BJ (cell line): ENCODE data around the gene IGSF22. TPM values are rescaled to one million over a fixed set of nuclear protein-coding genes. Genes with fewer than 3 reads are reported as not detected.

Source experiments
- CTCF ChIA-PET: fragments of 350-600 bp; formaldehyde crosslinking; extraction: SDS; loops from one replicate; lab custom pipeline; 2021; ENCODE audit warnings: antibody characterized with exemption, inconsistent platforms; lab: Yijun Ruan, JAX
- POLR2A ChIA-PET: fragments of 300-600 bp; sonication (Branson Sonifier 250); formaldehyde crosslinking; extraction: SDS; loops from one replicate; lab custom pipeline; 2021; ENCODE audit warnings: antibody characterized with exemption; lab: Charles Lee
- DNase-seq: peaks from one replicate; pipeline ENCODE4 v3.0.0-alpha.2; 2011; ENCODE audit warnings: low read depth
- H3K27me3 ChIP-seq: 2 replicates; pipeline ENCODE4 v1.6.0; 2011; ENCODE audit warnings: low read length; ENCODE audit not compliant: control insufficient read depth, insufficient read depth
- H3K36me3 ChIP-seq: 2 replicates; pipeline ENCODE4 v1.5.1; 2011; ENCODE audit warnings: low read length; ENCODE audit not compliant: control insufficient read depth, insufficient read depth
- H3K4me3 ChIP-seq: 2 replicates; pipeline ENCODE4 v1.5.1; 2011; ENCODE audit warnings: low read depth, mild to moderate bottlenecking, control low read depth, low read length
- CTCF ChIP-seq: IDR thresholded peaks from 2 replicates; pipeline ENCODE4 v1.5.1; 2011; ENCODE audit warnings: low read depth, mild to moderate bottlenecking, control low read depth, inconsistent platforms, low read length, moderate library complexity; ENCODE audit not compliant: insufficient read depth
- polyA plus RNA-seq: library from polyadenylated mRNA; depleted of rRNA; stranded (reverse); fragments of >200 nt; gene quantifications from 2 replicates; pipeline ENCODE4 v1.2.3, GENCODE V29; 2011

The IGSF22 gene
- polyA plus RNA-seq, 1 experiment, result 0.15 TPM

DNA sequence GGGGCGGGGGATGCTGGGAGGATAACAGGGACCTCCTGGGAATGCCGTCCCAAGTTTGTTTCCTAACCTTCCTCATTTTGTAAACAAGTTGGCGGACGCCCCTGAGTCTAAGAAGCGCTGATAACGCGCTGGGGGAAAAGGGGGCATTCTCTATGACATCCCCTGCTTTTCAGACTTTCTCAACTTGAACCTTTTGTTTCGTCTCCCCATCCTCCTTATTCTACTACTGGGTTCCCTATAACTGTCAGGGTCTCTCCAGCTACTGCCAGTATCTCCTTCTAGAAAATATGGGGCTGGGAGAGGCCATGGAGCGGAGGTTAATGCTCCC lies 26.8 kb downstream of the IGSF22 start:
- Histone ChIP-seq H3K27me3 (peaks cover 2% of the 10 kb centered on the region), H3K36me3 (no peaks in the 10 kb centered on the region), H3K4me3 (peak overlapping the region; percentile 63)
- ChIA-PET POLR2A (no interaction called here), CTCF (no interaction called here)
- DNase-seq, result no peak
- no peak for TF ChIP-seq CTCF

DNA sequence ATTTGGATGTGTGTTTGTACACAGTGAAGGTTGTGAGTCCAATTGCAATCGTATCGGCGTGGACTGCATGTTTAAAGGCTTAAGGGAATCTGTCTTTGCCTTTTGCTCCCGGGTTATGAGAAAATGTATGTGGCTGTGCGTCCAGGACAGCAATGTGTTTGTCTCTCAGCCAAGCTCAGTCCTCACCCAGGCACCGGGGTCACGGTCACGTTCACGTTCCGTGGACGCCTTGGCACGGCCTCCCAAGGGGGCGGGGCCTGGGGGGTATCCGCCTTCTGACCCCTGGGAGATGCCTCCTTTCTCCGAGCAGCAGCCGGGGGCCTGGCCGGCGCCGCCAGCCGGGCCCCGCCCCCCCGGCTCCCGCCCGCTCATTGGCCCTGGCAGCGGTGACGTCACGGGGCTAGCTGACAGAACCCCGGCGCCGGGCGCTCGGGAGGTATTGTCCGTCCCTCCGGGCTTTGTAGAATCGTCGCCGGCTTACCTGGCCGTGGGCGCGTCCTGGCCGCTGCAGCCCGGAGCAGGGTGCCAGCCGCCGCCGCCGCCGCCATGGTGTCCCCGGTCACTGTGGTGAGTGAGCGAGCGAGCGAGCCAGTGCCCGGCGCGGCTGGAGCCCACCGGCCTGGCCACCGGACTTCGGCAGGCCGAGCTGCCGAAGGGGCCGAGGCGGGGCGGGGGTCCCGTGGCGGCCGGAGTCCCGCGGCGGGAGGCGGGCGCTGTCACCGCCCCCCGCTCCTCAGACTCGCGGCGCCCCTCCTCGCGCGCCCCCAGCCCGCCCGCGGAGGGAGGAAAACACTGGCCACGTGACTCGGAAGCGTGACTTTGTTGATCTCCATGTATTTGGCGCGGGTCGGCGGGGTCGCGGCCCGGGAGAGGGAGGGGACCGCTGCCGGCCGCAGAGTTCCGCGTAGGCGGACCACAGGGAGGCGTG lies 27.4 kb downstream of the IGSF22 start, which contains the start of gene TMEM86A:
Gene TMEM86A, plus strand, starts transcription at position 439 of the 928 bp plus-strand sequence. Its CDS starts 108 bp downstream, at position 547.
- H3K27me3 ChIP-seq, result peaks cover 2% of the 10 kb centered on the region
- POLR2A ChIA-PET, result no interaction called here
- peak within 1 kb of the TSS; percentile 63 for H3K4me3 ChIP-seq
- H3K36me3 ChIP-seq, result no peaks in the 10 kb centered on the region
- no peak for TF ChIP-seq CTCF
- no peak for DNase-seq
- CTCF ChIA-PET, result interaction anchor here (2.8 kb wide), 1 partner anchor 24 kb away, joined by 7 read pairs; no protein-coding TSS in a partner anchor

DNA sequence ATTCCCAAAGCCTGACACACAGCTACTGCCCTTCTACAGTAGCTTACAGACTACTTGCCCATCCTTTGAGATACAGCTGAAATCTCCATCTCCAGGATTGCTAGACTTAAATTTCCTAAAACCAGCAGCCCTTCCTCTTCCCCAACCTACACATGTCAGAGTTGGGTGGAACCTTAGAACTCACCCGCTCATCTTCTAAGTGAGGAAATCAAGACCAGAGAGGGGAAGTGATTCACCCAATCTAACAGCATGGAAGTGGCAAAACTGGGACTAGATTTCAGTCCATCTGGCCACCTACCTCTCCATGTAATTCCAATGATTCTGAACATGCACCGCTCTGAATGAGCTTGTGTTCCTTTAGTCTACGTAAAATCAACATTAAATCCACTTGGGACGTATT lies 28.4 kb downstream of the IGSF22 start:
- no peaks in the 10 kb centered on the region for H3K36me3 ChIP-seq
- H3K4me3 ChIP-seq, result no peak overlapping the region
- ChIA-PET CTCF (interaction anchor here (0.6 to 2.8 kb wide), 2 partner anchors 25 to 1898 kb away, joined by 4 to 7 read pairs; no protein-coding TSS in a partner anchor), POLR2A (interaction anchor here (0.6 kb wide), 1 partner anchor 24 kb away, joined by 3 read pairs; no protein-coding TSS in a partner anchor)
- H3K27me3 ChIP-seq, result peaks cover 2% of the 10 kb centered on the region; the same call in 1 of the 2 replicates
- TF ChIP-seq CTCF, result no peak
- DNase-seq, result no peak

DNA sequence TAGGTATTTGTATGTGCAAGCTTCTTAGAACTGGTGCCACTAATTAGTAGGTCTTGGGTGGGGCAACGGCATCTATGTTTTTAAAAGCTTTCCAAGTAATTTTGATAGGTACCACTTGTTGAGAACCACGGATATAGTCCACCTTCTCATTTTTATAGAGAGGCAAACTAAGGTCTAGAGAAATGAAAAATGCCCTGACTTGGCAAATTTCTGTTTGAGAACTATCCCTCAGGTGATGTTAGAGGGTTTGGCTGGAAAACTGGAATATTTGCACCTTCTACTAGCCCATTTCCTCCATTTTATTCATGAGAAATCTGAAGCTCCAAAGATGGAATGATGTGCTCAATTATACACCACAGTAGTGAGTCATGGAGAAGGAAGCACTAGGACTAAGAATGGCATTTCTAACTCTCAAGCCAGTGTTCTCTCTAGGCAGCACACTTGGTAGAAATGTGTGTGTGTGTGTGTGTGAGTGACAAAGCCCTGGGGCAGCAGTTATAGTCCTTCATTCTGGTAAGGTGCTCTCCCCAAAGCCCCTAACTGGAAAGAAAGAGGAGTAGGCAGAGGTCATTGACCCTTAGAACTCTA lies 29.3 kb downstream of the IGSF22 start:
- peaks cover 2% of the 10 kb centered on the region; the same call in 1 of the 2 replicates for H3K27me3 ChIP-seq
- CTCF ChIA-PET, result interaction anchor here (0.6 to 2.8 kb wide), 4 partner anchors 9 to 1898 kb away, joined by 3 to 7 read pairs (median 4); no protein-coding TSS in a partner anchor

More for the DNA sequence above, 29.3 kb downstream of the IGSF22 start:
- no peak for TF ChIP-seq CTCF
- DNase-seq, result no peak
- POLR2A ChIA-PET, result interaction anchor here (0.6 kb wide), 1 partner anchor 25 kb away, joined by 3 read pairs; no protein-coding TSS in a partner anchor
- H3K36me3 ChIP-seq, result no peaks in the 10 kb centered on the region
- no peak overlapping the region for H3K4me3 ChIP-seq
